Choroid plexus epithelial cell (primary cell): Measurements from ENCODE around the gene DAPL1.
"Not testable (repeated sequence)": the region's sequence is repeated elsewhere in the genome, so short reads cannot be mapped to it uniquely, and the experiment has no call there.

Experiments used
- DNase-seq: peaks from one replicate; pipeline ENCODE4 v3.0.0-alpha.2; 2010; ENCODE audit warnings: low read depth
- H3K4me3 ChIP-seq: 2 replicates; pipeline ENCODE4 v1.5.1; 2011; ENCODE audit warnings: low read depth, mild to moderate bottlenecking, control low read depth, low read length, moderate library complexity
- TF ChIP-seq, protein P1 (sequence below): conservative IDR thresholded peaks from 2 replicates; pipeline ENCODE4 v1.5.1; 2011; ENCODE audit warnings: low read depth, mild to moderate bottlenecking, control low read depth, inconsistent platforms, low read length, moderate library complexity

Gene DAPL1

DNA sequence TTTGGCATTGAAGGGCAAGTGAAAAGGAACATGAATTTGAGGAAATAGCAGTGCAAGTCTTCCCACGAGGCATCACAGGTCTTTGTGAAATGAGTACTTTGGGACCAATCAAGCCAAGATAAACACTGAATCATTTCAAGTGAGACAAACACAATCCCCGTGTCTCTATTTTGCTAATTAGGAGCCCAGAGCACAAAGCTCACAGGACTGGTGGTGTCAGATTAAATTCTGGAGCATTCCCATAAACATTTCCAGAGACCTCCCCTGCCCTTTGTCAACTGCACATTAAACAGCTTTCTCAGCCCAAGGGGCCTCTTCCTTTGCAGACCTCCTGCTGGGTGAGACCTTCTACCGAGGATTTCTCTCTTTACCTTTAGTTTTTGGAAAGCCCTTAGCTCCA, 50.7 kb downstream of the DAPL1 start:
- H3K4me3 ChIP-seq, result no peak overlapping the region
- TF ChIP-seq, protein P1, sequence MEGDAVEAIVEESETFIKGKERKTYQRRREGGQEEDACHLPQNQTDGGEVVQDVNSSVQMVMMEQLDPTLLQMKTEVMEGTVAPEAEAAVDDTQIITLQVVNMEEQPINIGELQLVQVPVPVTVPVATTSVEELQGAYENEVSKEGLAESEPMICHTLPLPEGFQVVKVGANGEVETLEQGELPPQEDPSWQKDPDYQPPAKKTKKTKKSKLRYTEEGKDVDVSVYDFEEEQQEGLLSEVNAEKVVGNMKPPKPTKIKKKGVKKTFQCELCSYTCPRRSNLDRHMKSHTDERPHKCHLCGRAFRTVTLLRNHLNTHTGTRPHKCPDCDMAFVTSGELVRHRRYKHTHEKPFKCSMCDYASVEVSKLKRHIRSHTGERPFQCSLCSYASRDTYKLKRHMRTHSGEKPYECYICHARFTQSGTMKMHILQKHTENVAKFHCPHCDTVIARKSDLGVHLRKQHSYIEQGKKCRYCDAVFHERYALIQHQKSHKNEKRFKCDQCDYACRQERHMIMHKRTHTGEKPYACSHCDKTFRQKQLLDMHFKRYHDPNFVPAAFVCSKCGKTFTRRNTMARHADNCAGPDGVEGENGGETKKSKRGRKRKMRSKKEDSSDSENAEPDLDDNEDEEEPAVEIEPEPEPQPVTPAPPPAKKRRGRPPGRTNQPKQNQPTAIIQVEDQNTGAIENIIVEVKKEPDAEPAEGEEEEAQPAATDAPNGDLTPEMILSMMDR, result no peak
- DNase-seq, result peak; percentile 32

DNA sequence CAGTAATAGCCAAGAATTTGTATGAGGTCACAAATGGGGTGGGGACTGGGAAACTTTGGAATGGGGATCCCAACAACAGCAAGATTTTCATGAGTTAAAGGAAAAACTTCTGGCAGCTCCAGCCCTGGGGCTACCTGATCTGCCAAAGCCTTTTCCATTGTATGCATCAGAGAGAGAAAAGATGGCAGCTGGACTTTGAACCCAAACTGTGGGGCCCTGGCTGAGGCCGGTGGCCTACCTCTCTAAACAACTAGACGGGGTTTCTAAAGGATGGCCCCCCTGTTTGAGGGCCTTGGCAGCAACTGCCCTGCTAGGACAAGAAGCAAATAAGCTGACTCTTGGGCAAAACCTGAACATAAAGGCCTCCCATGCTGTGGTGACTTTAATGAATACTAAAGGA, 52.4 kb downstream of the DAPL1 start:
- H3K4me3 ChIP-seq, result not testable (repeated sequence)

DNA sequence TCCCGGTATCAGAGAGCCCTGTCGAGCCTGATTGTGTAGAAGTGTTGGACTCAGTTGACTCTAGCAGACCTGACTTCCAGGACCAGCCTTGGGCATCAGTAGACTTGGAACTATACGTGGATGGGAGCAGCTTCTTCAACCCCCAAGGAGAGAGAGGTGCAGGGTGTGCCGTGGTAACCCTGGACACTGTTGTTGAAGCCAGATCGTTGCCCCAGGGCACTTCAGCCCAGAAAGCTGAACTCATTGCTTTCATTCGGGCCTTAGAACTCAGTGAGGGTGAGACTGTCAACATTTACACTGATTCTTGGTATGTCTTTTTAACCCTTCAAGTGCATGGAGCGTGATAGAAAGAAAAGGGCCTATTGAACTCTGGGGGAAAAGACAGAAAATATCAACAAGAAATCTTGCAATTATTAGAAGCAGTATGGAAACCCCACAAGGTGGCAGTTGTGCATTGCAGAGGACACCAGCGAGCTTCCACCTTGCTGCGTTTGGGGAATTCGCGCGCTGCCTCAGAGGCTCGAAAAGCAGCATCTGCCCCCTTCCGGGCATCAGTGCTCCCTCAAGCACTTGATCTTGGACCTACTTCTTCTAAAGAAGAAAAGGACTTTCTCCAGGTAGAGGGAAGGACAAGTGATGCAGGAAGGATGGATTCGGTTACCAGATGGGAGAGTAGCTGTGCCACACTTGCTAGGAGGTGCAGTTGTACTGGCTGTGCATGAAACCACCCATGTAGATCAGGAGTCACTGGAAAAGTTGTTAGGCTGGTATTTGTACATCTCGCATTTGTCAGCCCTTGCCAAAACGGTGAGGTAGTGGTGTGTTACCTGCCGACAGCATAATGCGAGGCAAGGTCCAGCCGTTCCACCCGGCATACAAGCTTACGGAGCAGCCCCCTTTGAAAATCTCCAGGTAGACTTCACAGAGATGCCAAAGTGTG, 53.2 kb downstream of the DAPL1 start:
- DNase-seq, result not testable (repeated sequence)

More for the DNA sequence above, 52.4 kb downstream of the DAPL1 start:
- DNase-seq, result not testable (repeated sequence)

DNA sequence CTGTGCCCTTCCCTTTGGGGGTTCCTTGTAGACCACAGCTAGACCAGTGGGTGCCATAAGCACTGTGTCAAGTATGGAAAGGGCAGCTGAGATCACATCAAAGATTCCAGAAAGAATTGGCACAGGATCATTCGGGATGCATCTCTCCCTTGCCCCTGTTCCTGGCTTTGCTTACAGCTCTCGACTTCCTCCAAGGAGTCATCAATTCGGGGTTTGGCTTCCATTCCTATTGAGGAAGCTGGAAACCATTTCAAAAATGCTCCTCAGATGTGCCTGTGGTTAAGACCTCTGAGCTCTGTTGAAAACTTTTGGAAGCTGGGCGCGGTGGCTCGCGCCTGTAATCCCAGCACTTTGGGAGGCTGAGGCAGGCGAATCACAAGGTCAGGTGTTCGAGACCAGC, 65.1 kb downstream of the DAPL1 start:
- not testable (repeated sequence) for DNase-seq, H3K4me3 ChIP-seq

More for the DNA sequence above, 53.2 kb downstream of the DAPL1 start:
- H3K4me3 ChIP-seq, result not testable (repeated sequence)

DNA sequence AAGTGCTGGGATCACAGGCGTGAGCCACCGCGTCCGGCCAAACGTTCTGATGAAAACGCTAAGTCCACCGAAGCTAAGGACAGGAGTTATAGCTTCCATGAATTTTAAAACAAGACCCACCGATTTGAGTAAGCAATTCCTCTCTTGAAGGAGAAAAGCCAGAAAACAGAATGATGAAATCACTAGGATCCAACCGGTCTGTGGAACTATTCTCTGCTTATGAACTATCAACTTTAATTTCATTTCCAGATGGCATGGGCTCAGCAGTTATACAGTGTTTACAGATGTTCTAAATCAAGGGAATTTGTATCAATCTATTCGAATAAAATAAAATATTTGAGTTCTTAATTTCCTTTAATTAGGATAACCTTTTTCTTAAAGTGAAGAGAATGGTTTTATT, 66.5 kb downstream of the DAPL1 start:
- not testable (repeated sequence) for H3K4me3 ChIP-seq, DNase-seq

DNA sequence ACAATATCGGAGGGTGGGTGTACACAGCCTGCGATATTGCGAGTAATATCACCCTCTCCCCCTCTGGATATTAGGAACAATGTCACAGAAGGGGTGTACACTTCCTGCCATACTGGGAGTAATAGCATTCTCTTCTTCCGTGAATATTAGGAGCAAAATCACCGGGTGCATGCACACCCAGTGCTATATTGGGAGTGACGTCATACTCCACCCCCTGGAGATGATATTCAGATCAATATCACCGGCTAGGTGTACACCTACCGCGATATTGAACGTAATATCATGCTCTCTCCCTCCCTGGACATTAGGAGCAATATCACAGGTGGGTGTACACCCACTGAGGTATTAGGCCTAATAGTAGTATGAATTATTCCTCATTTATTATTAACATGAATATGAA, 70.4 kb downstream of the DAPL1 start:
- not testable (repeated sequence) for H3K4me3 ChIP-seq

More for the DNA sequence above, 70.4 kb downstream of the DAPL1 start:
- not testable (repeated sequence) for DNase-seq
